Gastroesophageal sphincter (tissue), 3 donors: ENCODE measurements around the gene TMEM14C.

Experiments used
- EP300 ChIP-seq: sonication (generic); formaldehyde crosslinking; IDR thresholded peaks from one replicate; pipeline ENCODE4 v1.6.1; 2017; ENCODE audit warnings: antibody characterized with exemption, mild to moderate bottlenecking
- POLR2A ChIP-seq, 2 donors: fragments of 450-650 bp; IDR thresholded peaks; one replicate each; pipeline ENCODE4 v1.6.1; 2017; ENCODE audit warnings: antibody characterized with exemption in 2 of 2, mild to moderate bottlenecking in 2 of 2, moderate library complexity in 1 of 2
- POLR2AphosphoS5 ChIP-seq: sonication (generic); formaldehyde crosslinking; IDR thresholded peaks from one replicate; pipeline ENCODE4 v1.6.1; 2017; ENCODE audit warnings: antibody characterized with exemption
- TF ChIP-seq, protein P1 (sequence below), 4 experiments: fragments of 200-600 bp in 2 of 4; fragments of 450-650 bp in 2 of 4; sonication (generic) in 1 of 4; IDR thresholded peaks; one replicate each; pipeline ENCODE4 v1.5.1; 2017 to 2019; ENCODE audit warnings: antibody characterized with exemption in 4 of 4, mild to moderate bottlenecking in 2 of 4, moderate library complexity in 2 of 4

DNA sequence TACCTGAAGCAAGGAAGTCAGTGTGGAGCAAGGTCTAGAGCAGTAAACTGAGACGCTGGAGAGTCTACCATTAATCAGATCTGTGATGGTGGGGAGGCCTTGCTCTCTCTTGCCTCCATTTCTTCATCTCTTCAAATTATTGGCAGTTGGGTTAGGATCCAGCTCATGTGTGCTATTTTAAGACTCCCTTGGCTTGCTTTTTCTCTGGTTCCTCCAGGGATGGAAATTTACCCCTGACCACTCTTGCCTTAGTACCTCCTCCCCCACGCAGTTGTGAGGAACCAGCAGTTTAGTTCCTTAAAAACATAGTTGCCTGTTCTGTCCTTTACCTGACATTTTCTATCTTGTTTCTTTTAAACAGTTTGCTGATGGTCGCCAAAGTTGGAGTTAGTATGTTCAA lies 7.4 kb downstream of the TMEM14C start:
- TF ChIP-seq, protein P1, sequence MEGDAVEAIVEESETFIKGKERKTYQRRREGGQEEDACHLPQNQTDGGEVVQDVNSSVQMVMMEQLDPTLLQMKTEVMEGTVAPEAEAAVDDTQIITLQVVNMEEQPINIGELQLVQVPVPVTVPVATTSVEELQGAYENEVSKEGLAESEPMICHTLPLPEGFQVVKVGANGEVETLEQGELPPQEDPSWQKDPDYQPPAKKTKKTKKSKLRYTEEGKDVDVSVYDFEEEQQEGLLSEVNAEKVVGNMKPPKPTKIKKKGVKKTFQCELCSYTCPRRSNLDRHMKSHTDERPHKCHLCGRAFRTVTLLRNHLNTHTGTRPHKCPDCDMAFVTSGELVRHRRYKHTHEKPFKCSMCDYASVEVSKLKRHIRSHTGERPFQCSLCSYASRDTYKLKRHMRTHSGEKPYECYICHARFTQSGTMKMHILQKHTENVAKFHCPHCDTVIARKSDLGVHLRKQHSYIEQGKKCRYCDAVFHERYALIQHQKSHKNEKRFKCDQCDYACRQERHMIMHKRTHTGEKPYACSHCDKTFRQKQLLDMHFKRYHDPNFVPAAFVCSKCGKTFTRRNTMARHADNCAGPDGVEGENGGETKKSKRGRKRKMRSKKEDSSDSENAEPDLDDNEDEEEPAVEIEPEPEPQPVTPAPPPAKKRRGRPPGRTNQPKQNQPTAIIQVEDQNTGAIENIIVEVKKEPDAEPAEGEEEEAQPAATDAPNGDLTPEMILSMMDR (IDR thresholded peaks at IDR 0.05) = no peak
- TF ChIP-seq POLR2A (IDR thresholded peaks at IDR 0.05) (no peak), EP300 (no peak), POLR2AphosphoS5 (no peak)
